EH (cell line): ENCODE data around the gene DNAJC6.
"Not testable (repeated sequence)": the region's sequence is repeated elsewhere in the genome, so short reads cannot be mapped to it uniquely, and the experiment has no call there.

Experiments
- DNase-seq: peaks from one replicate; pipeline ENCODE4 v3.0.0-alpha.2; 2015; ENCODE audit warnings: low read depth

DNAJC6 gene

GRCh38 chr1:65357291-65357960 is 48.1 kb downstream of the DNAJC6 start:
- no peak for DNase-seq

- DNase-seq: no peak
These were observed 50.5 kb downstream of the DNAJC6 start for GRCh38 chr1:65359888-65360287.

- DNase-seq: no peak
These were observed 51.3 kb downstream of the DNAJC6 start for GRCh38 chr1:65360648-65361047.

GRCh38 chr1:65362545-65362944 is 53.2 kb downstream of the DNAJC6 start:
- no peak for DNase-seq

GRCh38 chr1:65363484-65363883 is 54.1 kb downstream of the DNAJC6 start:
- DNase-seq: no peak

- no peak for DNase-seq
These were observed 59.1 kb downstream of the DNAJC6 start for GRCh38 chr1:65368403-65368802.

GRCh38 chr1:65371544-65371943 is 62.2 kb downstream of the DNAJC6 start:
- no peak for DNase-seq

- peak; percentile 38 for DNase-seq
These were observed 63.2 kb downstream of the DNAJC6 start for GRCh38 chr1:65372557-65372956.

- DNase-seq: no peak
These were observed 68.3 kb downstream of the DNAJC6 start for GRCh38 chr1:65377496-65378246.

GRCh38 chr1:65378247-65378946 is 69.1 kb downstream of the DNAJC6 start:
- DNase-seq: no peak

GRCh38 chr1:65384426-65384825 is 75.1 kb downstream of the DNAJC6 start:
- DNase-seq: not testable (repeated sequence)

- no peak for DNase-seq
These were observed 77.1 kb downstream of the DNAJC6 start for GRCh38 chr1:65386439-65386838.

- DNase-seq: peak; percentile 35
These were observed 78.5 kb downstream of the DNAJC6 start for GRCh38 chr1:65387821-65388220.

GRCh38 chr1:65388908-65389695 is 79.8 kb downstream of the DNAJC6 start:
- DNase-seq: no peak

- no peak for DNase-seq
These were observed 83.2 kb downstream of the DNAJC6 start for GRCh38 chr1:65392497-65392896.

GRCh38 chr1:65393347-65393746 is 84.0 kb downstream of the DNAJC6 start:
- DNase-seq: peak; percentile 67

- no peak for DNase-seq
These were observed 84.6 kb downstream of the DNAJC6 start for GRCh38 chr1:65393928-65394327.

GRCh38 chr1:65395887-65396612 is 86.7 kb downstream of the DNAJC6 start:
- DNase-seq: peak; percentile 84

- DNase-seq: no peak
These were observed 88.7 kb downstream of the DNAJC6 start for GRCh38 chr1:65398083-65398482.

- no peak for DNase-seq
These were observed 89.7 kb downstream of the DNAJC6 start for GRCh38 chr1:65399003-65399402.

- no peak for DNase-seq
These were observed 92.3 kb downstream of the DNAJC6 start for GRCh38 chr1:65401612-65402011.

GRCh38 chr1:65404941-65405340 is 95.6 kb downstream of the DNAJC6 start:
- DNase-seq: no peak
